ENCODE data around the gene CLCN3.

- TF ChIP-seq POLR2AphosphoS5 (IDR thresholded peaks at IDR 0.05; ENCODE audit: low read depth, low read length) (no peak), REST (IDR thresholded peaks at IDR 0.05; ENCODE audit: insufficient read depth in 1 of 2, low read depth in 2 of 2, low read length in 1 of 2) (no peak)
Measured at GRCh38 chr4:169645627-169646026, 25.2 kb downstream of the CLCN3 start.

Measured in Panc1 (cell line).